Sigmoid colon (tissue), 7 donors: ENCODE measurements around the gene HAUS5. TPM values are rescaled to one million over a fixed set of nuclear protein-coding genes. Genes with fewer than 3 reads are reported as not detected.

Experiments used
- DNase-seq: peaks from one replicate; pipeline ENCODE4 v3.0.0-alpha.2; 2019
- H3K27ac ChIP-seq, 4 donors: fragments of 200-600 bp; sonication (generic); one replicate each; pipeline ENCODE4 v1.5.1; 2016 to 2019; ENCODE audit warnings: mild to moderate bottlenecking in 1 of 4
- H3K27me3 ChIP-seq, 3 donors: fragments of 200-600 bp; sonication (generic); one replicate each; pipeline ENCODE4 v1.5.1; 2019; ENCODE audit warnings: mild to moderate bottlenecking in 1 of 3
- H3K36me3 ChIP-seq, 4 donors: fragments of 200-600 bp; sonication (generic); one replicate each; pipeline ENCODE4 v1.5.1; 2016 to 2019
- H3K4me1 ChIP-seq, 4 donors: fragments of 200-600 bp; sonication (generic); one replicate each; pipeline ENCODE4 v1.5.1; 2017 to 2019
- H3K4me3 ChIP-seq, 4 donors: fragments of 200-600 bp; sonication (generic); one replicate each; pipeline ENCODE4 v1.5.1; 2017 to 2019; ENCODE audit warnings: mild to moderate bottlenecking in 2 of 4, moderate library complexity in 1 of 4
- H3K9me3 ChIP-seq, 4 donors: fragments of 200-600 bp in 3 of 4; sonication (generic) in 3 of 4; one replicate each; pipeline versions ENCODE4 v1.5.1 to v1.6.1; 2013 to 2019
- CTCF ChIP-seq, 4 experiments: fragments of 450-650 bp in 3 of 4; fragments of 200-600 bp in 1 of 4; IDR thresholded peaks; one replicate each; pipeline ENCODE4 v1.5.1; 2016 to 2019; ENCODE audit warnings: antibody characterized with exemption in 4 of 4, mild to moderate bottlenecking in 3 of 4, moderate library complexity in 2 of 4
- EP300 ChIP-seq, 4 donors: sonication (generic); formaldehyde crosslinking; IDR thresholded peaks; one replicate each; pipeline ENCODE4 v1.6.1; 2017; ENCODE audit warnings: antibody characterized with exemption in 4 of 4
- POLR2A ChIP-seq, 2 donors: fragments of 450-650 bp; IDR thresholded peaks; one replicate each; pipeline ENCODE4 v1.6.1; 2016; ENCODE audit warnings: antibody characterized with exemption in 2 of 2, mild to moderate bottlenecking in 2 of 2, moderate library complexity in 2 of 2
- POLR2AphosphoS5 ChIP-seq, 4 donors: sonication (generic); formaldehyde crosslinking; IDR thresholded peaks; one replicate each; pipeline ENCODE4 v1.6.1; 2017; ENCODE audit warnings: antibody characterized with exemption in 4 of 4
- WGBS, 2 donors: extraction: QIAGEN DNeasy Blood & Tissue Kit; methylation state at CpG; one replicate each; pipeline ENCODE4 v1.1.7; 2013; 5-methylcytosine and 5-hydroxymethylcytosine counted together
- intact Hi-C: fragments of 100-400 bp; cut with DNase I; formaldehyde crosslinking; loops from one replicate; pipeline ENCODE4 v1.15.1; 2023
- polyA plus RNA-seq, 3 donors: library from polyadenylated mRNA; stranded (reverse); fragments of 200-250 nt; gene quantifications; one replicate each; pipeline ENCODE4 v1.2.3, GENCODE V29; 2013
- total RNA-seq, 4 donors: library from RNA; depleted of rRNA; stranded (reverse); fragments of >200 nt; gene quantifications; one replicate each; pipeline ENCODE4 v1.1.0, GENCODE V29; 2016
- donor health status: healthy with polysubstance abuse.
- donor health status: Bipolar disorder and iron deficiency.
- donor health status: healthy.

Gene HAUS5
- total and polyA plus RNA-seq, 7 donors = 1.2 to 14.8 (median 5.6) TPM

DNA sequence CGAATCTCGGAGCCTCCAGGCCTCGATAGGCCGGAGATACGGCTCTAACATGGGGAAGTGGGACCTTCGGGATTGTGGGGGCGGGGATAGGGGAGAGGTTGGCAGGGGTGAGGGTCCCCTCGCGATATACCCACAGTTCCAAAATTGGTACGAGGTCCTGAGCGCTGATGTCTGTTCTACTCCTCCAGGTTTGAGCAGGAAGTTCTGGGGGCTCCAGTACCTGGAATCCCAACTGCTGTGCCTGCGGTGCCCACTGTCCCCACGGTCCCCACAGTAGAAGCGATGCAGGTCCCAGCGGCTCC is 16.7 kb downstream of the HAUS5 start:
- DNase-seq = no peak
- 3 to 5% methylated on average over 15 of the region's 15 CpGs for WGBS, 2 donors
- TF ChIP-seq POLR2A (IDR thresholded peaks at IDR 0.05) (no peak), POLR2AphosphoS5 (IDR thresholded peaks at IDR 0.05) (no peak), EP300 (IDR thresholded peaks at IDR 0.05) (no peak), CTCF (IDR thresholded peaks at IDR 0.05) (no peak)
- intact Hi-C loops = loop anchor here (2.0 to 5.0 kb wide), 3 partner anchors 14 to 88 kb away; partner anchors contain the start of genes KMT2B and TMEM147
- Histone ChIP-seq H3K27ac (peak overlapping the region; percentile 90 to 98 (median 94)), H3K4me1 (peaks cover 0 to 22% (median 18%) of the 10 kb centered on the region in 4 donors), H3K4me3 (peak overlapping the region; percentile 70 to 99 (median 86)), H3K27me3 (no peaks in the 10 kb centered on the region), H3K36me3 (peaks cover 22 to 41% (median 36%) of the 10 kb centered on the region in 4 donors), H3K9me3 (no peaks in the 10 kb centered on the region)

- intact Hi-C loops = no loop called here
- peaks cover 44 to 80% (median 64%) of the 10 kb centered on the region in 4 donors for H3K36me3 ChIP-seq
- 93 to 95% methylated on average over 29 of the region's 29 CpGs for WGBS, 2 donors
- no peaks in the 10 kb centered on the region for H3K27me3 ChIP-seq
- no peaks in the 10 kb centered on the region for H3K9me3 ChIP-seq
- TF ChIP-seq EP300 (IDR thresholded peaks at IDR 0.05) = no peak
- TF ChIP-seq POLR2A (IDR thresholded peaks at IDR 0.05) = no peak
- no peak for TF ChIP-seq POLR2AphosphoS5 (IDR thresholded peaks at IDR 0.05)
- no peak for TF ChIP-seq CTCF (IDR thresholded peaks at IDR 0.05)
- no peak overlapping the region for H3K4me3 ChIP-seq
- no peak for DNase-seq
- no peak overlapping the region for H3K27ac ChIP-seq
- peaks cover 0 to 14% (median 14%) of the 10 kb centered on the region in 4 donors for H3K4me1 ChIP-seq
Measured at GRCh38 chr19:35633727-35634440, 21.3 kb downstream of the HAUS5 start.

DNA sequence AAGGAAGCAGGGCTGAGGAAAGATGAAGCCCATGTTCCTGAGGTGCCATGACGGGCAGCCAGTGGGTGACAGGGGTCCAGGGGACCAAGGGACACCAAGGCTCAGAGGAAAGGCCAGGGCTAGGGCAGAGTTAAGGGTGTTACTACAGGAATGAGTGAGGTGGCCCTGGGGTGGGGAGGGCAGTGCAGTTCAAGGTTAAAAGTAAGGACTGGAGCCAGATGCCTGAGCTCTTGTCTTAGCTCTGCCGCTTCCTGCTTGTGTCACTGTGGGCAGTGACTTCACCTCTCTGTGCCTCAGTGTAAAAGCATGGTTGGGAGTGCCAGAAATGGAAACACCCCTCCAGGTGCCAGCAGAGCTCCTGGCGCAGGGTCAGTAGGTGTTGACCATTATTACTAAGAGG is 24.1 kb downstream of the HAUS5 start:
- H3K27me3 ChIP-seq = no peaks in the 10 kb centered on the region
- peaks cover 0 to 3% (median 3%) of the 10 kb centered on the region in 4 donors for H3K4me1 ChIP-seq
- H3K4me3 ChIP-seq = no peak overlapping the region
- no peak overlapping the region for H3K27ac ChIP-seq
- DNase-seq = no peak
- peaks cover 40 to 66% (median 53%) of the 10 kb centered on the region in 4 donors for H3K36me3 ChIP-seq
- 65 to 98% methylated on average over 3 of the region's 3 CpGs for WGBS, 2 donors
- no peaks in the 10 kb centered on the region for H3K9me3 ChIP-seq
- TF ChIP-seq EP300 (IDR thresholded peaks at IDR 0.05) (no peak), CTCF (IDR thresholded peaks at IDR 0.05) (no peak), POLR2A (IDR thresholded peaks at IDR 0.05) (no peak), POLR2AphosphoS5 (IDR thresholded peaks at IDR 0.05) (no peak)
- intact Hi-C loops = no loop called here

- TF ChIP-seq POLR2A (IDR thresholded peaks at IDR 0.05) (no peak), EP300 (IDR thresholded peaks at IDR 0.05) (no peak), POLR2AphosphoS5 (IDR thresholded peaks at IDR 0.05) (no peak), CTCF (IDR thresholded peaks at IDR 0.05) (no peak)
- WGBS, 2 donors = 91 to 96% methylated on average over 25 of the region's 25 CpGs
- Histone ChIP-seq H3K9me3 (no peaks in the 10 kb centered on the region), H3K36me3 (peaks cover 36 to 61% (median 48%) of the 10 kb centered on the region in 4 donors), H3K27me3 (no peaks in the 10 kb centered on the region), H3K4me3 (no peak overlapping the region), H3K27ac (no peak overlapping the region), H3K4me1 (peaks cover 0 to 8% (median 7%) of the 10 kb centered on the region in 4 donors)
- DNase-seq = no peak
- intact Hi-C loops = no loop called here
Measured at GRCh38 chr19:35637165-35637564, 24.6 kb downstream of the HAUS5 start.

GRCh38 chr19:35639321-35639639 is 26.7 kb downstream of the HAUS5 start:
- no peak for TF ChIP-seq CTCF (IDR thresholded peaks at IDR 0.05)
- TF ChIP-seq POLR2AphosphoS5 (IDR thresholded peaks at IDR 0.05) = no peak
- TF ChIP-seq EP300 (IDR thresholded peaks at IDR 0.05) = no peak
- TF ChIP-seq POLR2A (IDR thresholded peaks at IDR 0.05) = no peak
- no peak for DNase-seq
- no peak overlapping the region for H3K27ac ChIP-seq
- intact Hi-C loops = no loop called here
- H3K36me3 ChIP-seq = peaks cover 22 to 39% (median 28%) of the 10 kb centered on the region in 4 donors
- peaks cover 0 to 28% (median 22%) of the 10 kb centered on the region in 4 donors for H3K4me1 ChIP-seq
- H3K4me3 ChIP-seq = no peak overlapping the region
- 44 to 64% methylated on average over 6 of the region's 6 CpGs for WGBS, 2 donors
- no peaks in the 10 kb centered on the region for H3K9me3 ChIP-seq
- no peaks in the 10 kb centered on the region for H3K27me3 ChIP-seq
